Right lobe of liver (tissue), 4 donors: ENCODE data around the gene ARSB.

Source experiments
- CTCF ChIP-seq, 4 donors: fragments of 200-600 bp in 3 of 4; fragments of 450-650 bp in 1 of 4; IDR thresholded peaks; one replicate each; pipeline versions ENCODE4 v1.5.1 to v1.8.0; 2016 to 2022; ENCODE audit warnings: antibody characterized with exemption in 4 of 4, mild to moderate bottlenecking in 2 of 4
- POLR2A ChIP-seq: fragments of 450-650 bp; IDR thresholded peaks from one replicate; pipeline ENCODE4 v1.6.1; 2017; ENCODE audit warnings: antibody characterized with exemption, mild to moderate bottlenecking
- donor health status: DM: no; HTN: no; CAD: no.
- donor health status: DM: no; HTN: no; CAD: no.
- donor health status: DM: no; HTN: yes; CAD: no.

GRCh38 chr5:78730300-78731094, 254.6 kb downstream of the ARSB start:
- TF ChIP-seq CTCF (IDR thresholded peaks at IDR 0.05) (no peak), POLR2A (no peak)
